Endodermal cell (in vitro differentiated cells): ENCODE data around the gene PREX1. TPM values are rescaled to one million over a fixed set of nuclear protein-coding genes. Genes with fewer than 3 reads are reported as not detected.

Experiments used
- DNase-seq: peaks from one replicate; pipeline ENCODE4 v3.0.0-alpha.2; 2017
- H3K27ac ChIP-seq: 2 replicates; pipeline ENCODE4 v1.5.1; 2013; ENCODE audit warnings: mild to moderate bottlenecking, low read depth, low read length, moderate library complexity
- H3K27me3 ChIP-seq: 2 replicates; pipeline ENCODE4 v1.6.1; 2013; ENCODE audit warnings: mild to moderate bottlenecking, low read length, moderate library complexity; ENCODE audit not compliant: insufficient read depth, control insufficient read depth, poor library complexity, severe bottlenecking
- H3K36me3 ChIP-seq: 2 replicates; pipeline ENCODE4 v1.7.0; 2013; ENCODE audit warnings: mild to moderate bottlenecking, low read length, moderate library complexity; ENCODE audit not compliant: control insufficient read depth, insufficient read depth
- H3K4me1 ChIP-seq: one replicate; pipeline ENCODE4 v1.7.0; 2013; ENCODE audit warnings: low read length; ENCODE audit not compliant: control insufficient read depth, insufficient read depth
- H3K4me3 ChIP-seq: 2 replicates; pipeline ENCODE4 v1.5.1; 2013; ENCODE audit warnings: mild to moderate bottlenecking, low read length, moderate library complexity
- H3K9ac ChIP-seq: 2 replicates; pipeline ENCODE4 v1.6.1; 2013; ENCODE audit warnings: mild to moderate bottlenecking, low read length, moderate library complexity; ENCODE audit not compliant: poor library complexity, severe bottlenecking; ENCODE audit errors: extremely low read depth
- H3K9me3 ChIP-seq: 2 replicates; pipeline ENCODE4 v1.6.1; 2013; ENCODE audit warnings: mild to moderate bottlenecking, low read length, moderate library complexity; ENCODE audit not compliant: control insufficient read depth
- H3K27ac Mint-ChIP-seq: 2 replicates; pipeline ENCODE4 v1.8.0; 2020; ENCODE audit warnings: mixed read lengths
- H3K27me3 Mint-ChIP-seq: 2 replicates; pipeline ENCODE4 v1.8.0; 2021; ENCODE audit warnings: mild to moderate bottlenecking, mixed read lengths; ENCODE audit not compliant: insufficient read depth
- H3K36me3 Mint-ChIP-seq: 2 replicates; pipeline ENCODE4 v1.8.0; 2020; ENCODE audit warnings: low read depth, mixed read lengths
- H3K4me1 Mint-ChIP-seq: 2 replicates; pipeline ENCODE4 v1.8.0; 2020; ENCODE audit warnings: mixed read lengths
- H3K4me3 Mint-ChIP-seq: 2 replicates; pipeline ENCODE4 v1.8.0; 2020; ENCODE audit warnings: mild to moderate bottlenecking, moderate library complexity, mixed read lengths
- H3K9me3 Mint-ChIP-seq: 2 replicates; pipeline ENCODE4 v1.8.0; 2020; ENCODE audit warnings: mild to moderate bottlenecking, mixed read lengths
- WGBS, 2 experiments: methylation state at CpG; one replicate each; pipeline versions ENCODE4 v1.1.5 to v1.1.7; 2013; ENCODE audit warnings: missing lambda C conversion rate in 2 of 2, mixed read lengths in 1 of 2; ENCODE audit not compliant: insufficient coverage in 1 of 2, insufficient read length in 1 of 2; 5-methylcytosine and 5-hydroxymethylcytosine counted together
- total RNA-seq, 2 donors: library from RNA; stranded (reverse); fragmentation: NEBNext Ultra II Directional in 1 of 2; extraction: Animal tissue kit (Norgen Biotek cat#: 25700) in 1 of 2; gene quantifications; 2 replicates in 1 of 2; 3 replicates in 1 of 2; pipeline ENCODE4 v1.2.1, GENCODE V29; 2021
- TF ChIP-seq, protein P1 (sequence below): fragments of 200-600 bp; sonication (generic); conservative IDR thresholded peaks from 2 replicates; pipeline ENCODE4 v1.5.0; 2021; ENCODE audit warnings: antibody characterized with exemption, mild to moderate bottlenecking

Gene PREX1
- total RNA-seq, 2 donors from 2014 or later: 65.3 to 70.5 TPM

- H3K4me1 ChIP-seq: peaks cover 10% of the 10 kb centered on the region
- Mint-ChIP-seq H3K27ac (peak overlapping the region; percentile 67), H3K36me3 (peaks cover 39% of the 10 kb centered on the region), H3K9me3 (no peaks in the 10 kb centered on the region), H3K4me3 (no peak overlapping the region), H3K4me1 (peaks cover 19% of the 10 kb centered on the region), H3K27me3 (no peaks in the 10 kb centered on the region)
- WGBS, 2 experiments: 91 to 97% methylated on average over 9 to 10 of the region's 10 CpGs
- no peak overlapping the region for H3K4me3 ChIP-seq
- H3K27me3 ChIP-seq: no peaks in the 10 kb centered on the region
- peaks cover 52% of the 10 kb centered on the region for H3K36me3 ChIP-seq
- no peak overlapping the region for H3K27ac ChIP-seq
- TF ChIP-seq, protein P1, sequence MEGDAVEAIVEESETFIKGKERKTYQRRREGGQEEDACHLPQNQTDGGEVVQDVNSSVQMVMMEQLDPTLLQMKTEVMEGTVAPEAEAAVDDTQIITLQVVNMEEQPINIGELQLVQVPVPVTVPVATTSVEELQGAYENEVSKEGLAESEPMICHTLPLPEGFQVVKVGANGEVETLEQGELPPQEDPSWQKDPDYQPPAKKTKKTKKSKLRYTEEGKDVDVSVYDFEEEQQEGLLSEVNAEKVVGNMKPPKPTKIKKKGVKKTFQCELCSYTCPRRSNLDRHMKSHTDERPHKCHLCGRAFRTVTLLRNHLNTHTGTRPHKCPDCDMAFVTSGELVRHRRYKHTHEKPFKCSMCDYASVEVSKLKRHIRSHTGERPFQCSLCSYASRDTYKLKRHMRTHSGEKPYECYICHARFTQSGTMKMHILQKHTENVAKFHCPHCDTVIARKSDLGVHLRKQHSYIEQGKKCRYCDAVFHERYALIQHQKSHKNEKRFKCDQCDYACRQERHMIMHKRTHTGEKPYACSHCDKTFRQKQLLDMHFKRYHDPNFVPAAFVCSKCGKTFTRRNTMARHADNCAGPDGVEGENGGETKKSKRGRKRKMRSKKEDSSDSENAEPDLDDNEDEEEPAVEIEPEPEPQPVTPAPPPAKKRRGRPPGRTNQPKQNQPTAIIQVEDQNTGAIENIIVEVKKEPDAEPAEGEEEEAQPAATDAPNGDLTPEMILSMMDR: no peak
- no peak for DNase-seq
- H3K9ac ChIP-seq: peak overlapping the region; percentile 54
- no peaks in the 10 kb centered on the region for H3K9me3 ChIP-seq
These were observed 123.0 kb downstream of the PREX1 start for GRCh38 chr20:48704761-48705160.

GRCh38 chr20:48703511-48704219 lies 124.1 kb downstream of the PREX1 start:
- WGBS, 2 experiments: 95 to 97% methylated on average over 6 to 15 of the region's 15 CpGs
- no peak for DNase-seq
- H3K27ac Mint-ChIP-seq: no peak overlapping the region
- TF ChIP-seq, protein P1: no peak
- peaks cover 19% of the 10 kb centered on the region for H3K4me1 Mint-ChIP-seq
- H3K4me3 ChIP-seq: no peak overlapping the region
- no peak overlapping the region for H3K27ac ChIP-seq
- H3K36me3 Mint-ChIP-seq: peaks cover 48% of the 10 kb centered on the region
- no peaks in the 10 kb centered on the region for H3K9me3 Mint-ChIP-seq
- H3K9me3 ChIP-seq: no peaks in the 10 kb centered on the region
- peaks cover 10% of the 10 kb centered on the region for H3K4me1 ChIP-seq
- no peaks in the 10 kb centered on the region for H3K27me3 ChIP-seq
- no peak overlapping the region for H3K9ac ChIP-seq
- H3K27me3 Mint-ChIP-seq: no peaks in the 10 kb centered on the region
- H3K4me3 Mint-ChIP-seq: no peak overlapping the region
- H3K36me3 ChIP-seq: peaks cover 58% of the 10 kb centered on the region

GRCh38 chr20:48703107-48703506 lies 124.7 kb downstream of the PREX1 start:
- peaks cover 18% of the 10 kb centered on the region for H3K4me1 Mint-ChIP-seq
- peaks cover 10% of the 10 kb centered on the region for H3K4me1 ChIP-seq
- no peaks in the 10 kb centered on the region for H3K27me3 ChIP-seq
- H3K27ac Mint-ChIP-seq: no peak overlapping the region
- DNase-seq: no peak
- no peak overlapping the region for H3K9ac ChIP-seq
- TF ChIP-seq, protein P1: no peak
- H3K4me3 ChIP-seq: no peak overlapping the region
- peaks cover 59% of the 10 kb centered on the region for H3K36me3 ChIP-seq
- no peaks in the 10 kb centered on the region for H3K9me3 Mint-ChIP-seq
- WGBS, 2 experiments: 96 to 100% methylated on average over 8 to 12 of the region's 12 CpGs
- peak overlapping the region; percentile 3 for H3K27ac ChIP-seq
- H3K36me3 Mint-ChIP-seq: peaks cover 49% of the 10 kb centered on the region
- H3K9me3 ChIP-seq: no peaks in the 10 kb centered on the region
- H3K4me3 Mint-ChIP-seq: no peak overlapping the region
- no peaks in the 10 kb centered on the region for H3K27me3 Mint-ChIP-seq
